CD4-positive, alpha-beta T cell treated with Interleukin-15 for 4 hours (primary cell): Measurements from ENCODE around the gene AHRR.
A peak's percentile ranks its signal among the peaks of the same experiment; 100 is the strongest.

Experiments
- DNase-seq: peaks from one replicate; pipeline ENCODE4 v3.0.0-alpha.2; 2020; ENCODE audit warnings: low spot score

The AHRR gene

GRCh38 chr5:429453-430188 lies 108.1 kb downstream of the AHRR start:
- DNase-seq, result no peak

GRCh38 chr5:430214-430925 lies 108.9 kb downstream of the AHRR start:
- DNase-seq, result no peak

- no peak for DNase-seq
Measured at GRCh38 chr5:431001-431710, 109.6 kb downstream of the AHRR start.

GRCh38 chr5:431711-432050 lies 110.2 kb downstream of the AHRR start:
- DNase-seq, result no peak

GRCh38 chr5:432201-432927 lies 110.8 kb downstream of the AHRR start:
- DNase-seq, result no peak

GRCh38 chr5:432928-433791 lies 111.6 kb downstream of the AHRR start:
- no peak for DNase-seq

GRCh38 chr5:433836-434235 lies 112.3 kb downstream of the AHRR start:
- DNase-seq, result no peak

GRCh38 chr5:434443-435146 lies 113.1 kb downstream of the AHRR start:
- DNase-seq, result no peak

- no peak for DNase-seq
Measured at GRCh38 chr5:435156-435790, 113.8 kb downstream of the AHRR start.

GRCh38 chr5:435961-436640 lies 114.6 kb downstream of the AHRR start:
- DNase-seq, result no peak

- DNase-seq, result no peak
Measured at GRCh38 chr5:436641-436975, 115.1 kb downstream of the AHRR start.

- no peak for DNase-seq
Measured at GRCh38 chr5:437281-437771, 115.8 kb downstream of the AHRR start.

- DNase-seq, result no peak
Measured at GRCh38 chr5:438481-438981, 117.0 kb downstream of the AHRR start.

- no peak for DNase-seq
Measured at GRCh38 chr5:439181-439580, 117.7 kb downstream of the AHRR start.

- no peak for DNase-seq
Measured at GRCh38 chr5:439636-440035, 118.1 kb downstream of the AHRR start.

- no peak for DNase-seq
Measured at GRCh38 chr5:440401-441201, 119.1 kb downstream of the AHRR start.

GRCh38 chr5:441996-442334 lies 120.5 kb downstream of the AHRR start:
- no peak for DNase-seq

- DNase-seq, result peak; percentile 74
Measured at GRCh38 chr5:442335-443238, 121.1 kb downstream of the AHRR start, which contains the start of gene EXOC3. Gene EXOC3, plus strand, starts transcription at chr5:443176. Its CDS starts 3,030 bp downstream, at chr5:446206.
